Measurements from ENCODE around the gene HIGD2B. TPM values are rescaled to one million over a fixed set of nuclear protein-coding genes. Genes with fewer than 3 reads are reported as not detected.

Gene HIGD2B
- total and polyA plus RNA-seq, 2 donors from 2014 or later = not detected

GRCh38 chr15:72698938-72699337 is 13.0 kb upstream of the HIGD2B start:
- Histone ChIP-seq H3K4me1 (ENCODE audit: control insufficient read depth in 2 of 3, insufficient read depth in 2 of 3, low read depth in 1 of 3, low read length in 3 of 3) (no peaks in the 10 kb centered on the region), H3K4me3 (ENCODE audit: low read length in 3 of 3) (no peak overlapping the region), H3K36me3 (ENCODE audit: control insufficient read depth in 2 of 3, insufficient read depth in 3 of 3, low read length in 3 of 3) (no peaks in the 10 kb centered on the region), H3K27ac (ENCODE audit: low read depth in 2 of 2, low read length in 2 of 2) (no peak overlapping the region), H3K9ac (ENCODE audit: low read length in 3 of 3) (no peak overlapping the region), H3K27me3 (ENCODE audit: control insufficient read depth, insufficient read depth, low read length) (no peaks in the 10 kb centered on the region), H3K9me3 (ENCODE audit: control insufficient read depth in 2 of 3, insufficient read depth in 1 of 3, low read length in 3 of 3) (no peaks in the 10 kb centered on the region)
- no peak for DNase-seq
- intact Hi-C loops (cut with DNase I) = no loop called here
- TF ChIP-seq CTCF (IDR thresholded peaks at IDR 0.05; ENCODE audit: borderline replicate concordance, extremely low read depth, insufficient read depth) = no peak
- FAIRE-seq = no peak

- no peak for TF ChIP-seq CTCF (IDR thresholded peaks at IDR 0.05; ENCODE audit: borderline replicate concordance, extremely low read depth, insufficient read depth)
- no peak for FAIRE-seq
- intact Hi-C loops (cut with DNase I) = no loop called here
These were observed 5.0 kb upstream of the HIGD2B start for GRCh38 chr15:72690938-72691337.

GRCh38 chr15:72688697-72689096 is 2.7 kb upstream of the HIGD2B start:
- intact Hi-C loops (cut with DNase I) = no loop called here
- H3K9me3 ChIP-seq (ENCODE audit: control insufficient read depth in 2 of 3, insufficient read depth in 1 of 3, low read length in 3 of 3) = no peaks in the 10 kb centered on the region
- no peak overlapping the region for H3K9ac ChIP-seq (ENCODE audit: low read length in 3 of 3)
- H3K27me3 ChIP-seq (ENCODE audit: control insufficient read depth, insufficient read depth, low read length) = no peaks in the 10 kb centered on the region
- H3K4me1 ChIP-seq (ENCODE audit: control insufficient read depth in 2 of 3, insufficient read depth in 2 of 3, low read depth in 1 of 3, low read length in 3 of 3) = peaks cover 0 to 6% (median 0%) of the 10 kb centered on the region in 3 donors
- DNase-seq (no peak), FAIRE-seq (no peak)
- H3K4me3 ChIP-seq (ENCODE audit: low read length in 3 of 3) = no peak overlapping the region
- H3K27ac ChIP-seq (ENCODE audit: low read depth in 2 of 2, low read length in 2 of 2) = no peak overlapping the region
- no peak for TF ChIP-seq CTCF (IDR thresholded peaks at IDR 0.05; ENCODE audit: borderline replicate concordance, extremely low read depth, insufficient read depth)
- H3K36me3 ChIP-seq (ENCODE audit: control insufficient read depth in 2 of 3, insufficient read depth in 3 of 3, low read length in 3 of 3) = no peaks in the 10 kb centered on the region

More at GRCh38 chr15:72690938-72691337, 5.0 kb upstream of the HIGD2B start:
- H3K36me3 ChIP-seq (ENCODE audit: control insufficient read depth in 2 of 3, insufficient read depth in 3 of 3, low read length in 3 of 3) = no peaks in the 10 kb centered on the region
- no peaks in the 10 kb centered on the region for H3K4me1 ChIP-seq (ENCODE audit: control insufficient read depth in 2 of 3, insufficient read depth in 2 of 3, low read depth in 1 of 3, low read length in 3 of 3)
- no peak overlapping the region for H3K27ac ChIP-seq (ENCODE audit: low read depth in 2 of 2, low read length in 2 of 2)
- no peak for DNase-seq
- no peak overlapping the region for H3K9ac ChIP-seq (ENCODE audit: low read length in 3 of 3)
- H3K27me3 ChIP-seq (ENCODE audit: control insufficient read depth, insufficient read depth, low read length) = no peaks in the 10 kb centered on the region
- no peaks in the 10 kb centered on the region for H3K9me3 ChIP-seq (ENCODE audit: control insufficient read depth in 2 of 3, insufficient read depth in 1 of 3, low read length in 3 of 3)
- H3K4me3 ChIP-seq (ENCODE audit: low read length in 3 of 3) = no peak overlapping the region
